Frontal cortex (tissue), 4 donors: ENCODE data around the gene PDE4D. TPM values are rescaled to one million over a fixed set of nuclear protein-coding genes. Genes with fewer than 3 reads are reported as not detected.
"Not testable (repeated sequence)": the region's sequence is repeated elsewhere in the genome, so short reads cannot be mapped to it uniquely, and the experiment has no call there.

ENCODE experiments used
- DNase-seq, 2 donors: peaks; one replicate each; pipeline ENCODE4 v3.0.0; 2012; ENCODE audit warnings: low spot score in 2 of 2
- FAIRE-seq: peaks from 2 replicates; lab custom pipeline; 2012; peaks lifted over from hg19 to GRCh38; lab: Jason Lieb, UNC
- total RNA-seq: library from RNA; depleted of rRNA; stranded (reverse); fragments of >200 nt; gene quantifications from one replicate; pipeline ENCODE4 v1.2.3, GENCODE V29; 2014
- donor health status: control.
- donor health status: control.
- donor health status: control.

Gene PDE4D
- total RNA-seq, 1 donor from 2014 or later, result 210 TPM

DNA sequence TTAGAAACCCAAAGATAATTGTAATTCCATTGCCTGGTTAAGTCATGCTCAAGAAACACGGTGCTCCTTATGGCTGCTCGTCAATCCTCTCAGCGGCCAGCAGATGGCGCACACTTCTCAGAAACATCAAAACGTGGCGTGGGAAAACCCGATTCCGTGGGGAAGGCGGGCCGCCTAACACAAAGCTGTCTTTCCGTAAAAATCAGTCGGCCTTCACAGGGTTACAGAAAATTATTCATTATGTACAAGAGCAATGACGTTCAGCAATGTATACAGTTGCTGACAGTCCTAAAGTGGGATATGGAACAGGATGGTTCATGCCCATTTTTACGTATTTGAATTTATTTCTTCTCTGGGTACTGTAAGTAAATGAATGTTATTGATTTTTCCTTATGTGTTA, 83.5 kb downstream of the PDE4D start:
- DNase-seq, result peak; percentile 22 to 51
- FAIRE-seq, result peak; percentile 34

DNA sequence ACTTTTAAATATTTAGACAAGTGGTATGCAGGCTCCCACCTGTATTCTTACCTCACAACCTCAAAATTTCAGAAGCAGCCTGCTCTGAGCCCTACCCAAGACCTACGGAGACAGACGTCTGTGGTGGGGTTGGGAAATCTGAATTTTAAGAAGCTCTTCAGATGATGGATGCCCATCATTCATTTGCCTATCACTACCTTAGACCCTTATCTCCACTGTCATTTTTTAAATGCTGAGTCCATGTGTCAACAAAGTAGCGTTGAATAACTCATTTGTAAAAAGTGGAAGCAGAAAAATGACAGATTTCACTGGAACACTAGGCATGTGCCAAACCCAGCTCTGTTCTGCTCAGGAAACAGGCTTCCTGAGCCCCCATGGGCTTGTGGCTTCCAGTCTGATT, 85.7 kb downstream of the PDE4D start:
- FAIRE-seq, result no peak

DNA sequence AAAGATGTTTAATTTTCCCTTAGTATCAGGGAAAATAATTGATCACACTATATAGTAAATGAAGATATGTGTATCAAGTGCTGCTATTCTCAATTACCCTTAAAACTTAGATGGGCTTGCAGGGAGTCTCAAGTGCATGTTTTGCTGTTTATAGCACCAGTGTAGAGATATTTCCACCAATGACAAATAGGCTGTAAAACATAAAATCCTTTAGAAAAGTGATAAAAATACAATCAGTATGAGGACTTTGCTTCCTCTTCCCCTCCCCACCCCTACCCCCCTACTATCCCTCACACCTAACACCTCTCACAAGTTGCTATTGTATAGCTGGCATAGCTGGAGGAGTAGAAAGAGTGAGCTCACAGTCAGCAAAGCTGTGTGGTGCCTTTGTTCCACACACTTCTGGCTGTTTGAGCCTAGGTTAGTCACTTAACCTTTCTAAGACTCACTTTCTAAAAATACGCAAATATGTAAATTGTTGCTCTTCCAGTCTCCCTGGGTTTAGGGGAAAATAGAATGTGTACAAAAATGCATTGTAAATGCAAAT, 93.1 kb downstream of the PDE4D start:
- FAIRE-seq (no peak), DNase-seq (no peak)

More for the DNA sequence above, 85.7 kb downstream of the PDE4D start:
- DNase-seq, result no peak

DNA sequence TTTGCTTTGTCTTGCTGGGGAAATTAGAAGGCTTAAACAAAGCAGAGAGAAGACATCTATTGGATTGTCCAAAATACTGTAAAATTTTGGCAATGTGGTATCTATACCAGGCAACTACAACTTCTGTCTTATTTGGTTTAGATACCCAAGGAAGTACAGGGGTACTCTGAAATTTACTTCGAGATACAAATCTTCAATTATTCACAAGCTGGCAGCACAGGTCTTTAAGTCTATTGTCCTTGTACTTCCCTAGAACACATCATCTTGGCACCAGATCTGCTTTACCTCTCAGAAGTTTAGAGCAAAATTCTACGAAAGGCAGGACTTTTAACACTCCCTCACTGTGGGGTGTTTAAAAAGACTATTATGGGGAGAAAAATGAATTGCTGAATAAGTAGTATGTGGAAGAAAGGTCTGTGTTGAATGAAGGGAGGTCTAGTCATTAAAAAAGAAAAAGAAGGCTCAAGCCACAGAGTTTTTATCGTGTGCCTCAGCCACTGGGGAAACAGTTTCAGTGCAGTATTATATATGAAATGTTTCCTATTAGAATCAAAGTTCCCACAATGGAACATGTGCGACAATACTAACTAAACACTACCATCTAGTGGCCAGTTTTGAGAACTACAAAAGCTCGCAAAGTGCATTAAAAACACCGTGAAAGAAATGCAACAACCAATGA, 93.7 kb downstream of the PDE4D start:
- DNase-seq (peak in 1 of 2 donors; percentile 24), FAIRE-seq (peak; percentile 97)

DNA sequence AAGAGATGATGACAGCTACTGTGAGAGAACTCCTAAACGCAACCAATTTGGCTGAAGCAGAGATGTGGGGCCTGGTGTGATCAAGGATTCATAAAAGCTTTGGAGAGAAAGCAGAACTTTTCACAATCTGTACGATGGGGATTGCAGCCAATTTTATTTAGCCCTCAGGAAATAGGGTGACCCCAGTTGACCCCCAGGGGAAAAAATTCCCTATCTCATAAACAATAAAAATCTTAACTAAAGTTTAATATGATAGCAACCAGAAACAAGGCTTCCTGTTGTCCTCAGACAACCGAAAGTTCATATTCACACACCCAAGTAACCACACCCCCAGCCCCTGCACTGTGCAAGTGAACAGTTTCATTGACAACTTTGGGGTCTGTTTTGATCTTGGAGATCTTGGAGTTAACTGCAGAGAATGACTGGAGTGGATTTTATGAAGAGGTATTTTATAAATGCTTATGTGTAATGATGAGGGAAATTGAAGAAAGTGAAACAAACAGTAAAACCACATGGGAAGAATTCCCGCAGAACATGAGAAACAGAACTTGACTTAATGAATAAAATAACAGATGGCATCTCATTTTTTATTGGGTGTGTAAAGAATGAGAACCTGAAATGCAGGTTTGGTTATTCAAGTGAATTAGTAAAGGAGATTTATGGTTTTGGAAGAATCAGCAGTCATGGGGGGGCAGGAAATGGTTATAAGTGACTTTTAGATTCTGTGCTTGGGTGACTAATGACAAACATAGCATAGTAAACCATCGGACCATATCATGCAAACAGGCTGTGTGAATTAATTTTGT, 94.5 kb downstream of the PDE4D start:
- no peak for DNase-seq
- FAIRE-seq, result no peak

DNA sequence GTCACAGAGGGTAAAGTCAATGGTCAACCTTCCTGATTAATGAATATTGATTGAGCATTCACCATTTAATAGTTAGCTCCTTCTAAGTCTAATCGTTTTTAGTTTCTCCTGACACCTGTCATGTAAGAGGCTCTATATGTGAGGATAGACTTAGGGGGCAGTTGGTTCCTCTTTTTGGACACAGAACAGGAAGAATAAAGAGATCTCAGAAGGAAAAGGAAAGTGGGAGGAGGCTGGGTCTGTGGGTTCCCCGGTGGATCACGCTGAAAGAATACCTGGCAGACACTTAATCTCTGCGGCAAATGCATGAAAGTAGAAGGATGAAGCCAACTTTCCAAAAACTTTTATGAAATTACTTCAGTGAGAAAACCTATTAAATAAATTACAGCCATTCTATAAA, 98.4 kb downstream of the PDE4D start:
- no peak for DNase-seq
- FAIRE-seq, result no peak

DNA sequence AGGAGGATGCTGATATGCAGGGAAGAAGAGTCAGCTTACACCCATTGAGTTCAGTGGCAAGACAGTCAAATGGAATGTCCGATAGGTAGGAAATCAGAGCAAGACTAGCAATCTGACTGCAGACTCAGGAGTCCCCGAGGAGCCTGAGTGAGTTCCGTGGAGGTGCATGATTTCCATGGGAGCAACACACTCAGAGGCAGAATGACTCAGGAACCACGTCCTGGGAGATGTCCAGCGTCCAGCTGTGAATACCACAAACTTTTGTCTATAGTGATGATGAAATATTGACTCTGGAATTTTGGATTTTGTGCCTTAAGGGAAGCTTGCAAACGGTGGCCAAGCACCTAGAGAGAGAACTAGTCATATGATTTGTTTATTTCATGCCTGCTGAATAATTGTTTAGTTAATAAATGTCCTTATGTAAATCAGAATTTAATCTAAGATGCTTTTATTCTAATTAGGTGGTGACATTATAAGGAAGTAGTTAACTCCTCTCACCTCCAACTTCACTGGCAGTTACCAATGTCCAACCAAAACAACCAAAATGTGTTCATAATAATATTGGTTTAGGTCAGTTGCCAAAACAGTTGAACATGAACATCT, 100.4 kb downstream of the PDE4D start:
- FAIRE-seq, result no peak
- DNase-seq, result no peak

DNA sequence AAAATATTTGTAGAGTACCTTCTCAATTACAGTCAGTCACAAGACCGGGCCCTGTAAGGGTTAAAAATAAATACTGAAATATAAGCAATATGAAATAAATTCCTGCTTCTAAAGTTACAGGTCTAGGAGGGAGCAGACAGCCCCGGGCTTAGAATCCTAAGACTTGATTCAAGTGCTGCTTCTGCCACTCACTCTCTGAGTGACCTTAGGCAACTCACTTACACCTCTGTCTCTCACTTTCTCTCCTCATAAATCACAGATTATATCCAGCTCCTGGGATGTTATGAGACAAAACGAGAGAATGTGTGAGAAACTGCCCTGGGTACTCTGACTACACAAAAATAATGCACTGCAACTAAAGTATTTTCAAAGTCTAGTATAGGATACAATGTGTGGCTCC, 101.9 kb downstream of the PDE4D start:
- DNase-seq (no peak), FAIRE-seq (no peak)

DNA sequence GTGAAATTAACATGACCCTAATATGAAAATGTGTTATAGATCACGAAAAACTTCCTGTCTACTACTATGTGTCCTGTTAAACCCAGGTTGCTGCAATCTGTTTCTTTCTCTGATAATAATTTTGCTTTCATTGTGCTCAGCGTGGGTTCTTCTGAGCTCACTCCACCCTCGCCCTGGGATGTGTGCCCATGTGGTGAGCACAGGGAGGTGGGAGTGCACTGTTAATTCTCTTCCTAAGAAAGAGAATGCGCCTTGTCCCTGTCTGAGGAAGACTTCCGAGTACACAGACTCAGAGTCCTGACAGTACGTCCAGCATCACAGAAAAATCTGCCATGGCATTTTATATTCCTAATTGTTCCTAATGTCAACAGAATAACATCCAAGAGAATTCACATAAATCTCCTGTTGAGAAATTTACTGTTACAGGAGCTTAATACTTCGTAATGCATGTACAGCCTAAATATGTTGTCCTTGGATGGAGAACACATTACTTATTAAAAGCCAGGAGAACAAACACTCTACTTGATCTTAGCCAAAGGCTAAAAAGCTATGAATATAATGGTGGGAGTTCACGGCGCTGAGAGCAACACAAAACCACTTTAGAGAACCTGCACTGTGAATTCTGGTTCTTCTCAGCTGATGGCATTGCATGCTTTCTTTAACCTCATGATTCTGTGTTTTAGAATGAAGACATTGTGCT, 102.6 kb downstream of the PDE4D start:
- no peak for FAIRE-seq
- no peak for DNase-seq

DNA sequence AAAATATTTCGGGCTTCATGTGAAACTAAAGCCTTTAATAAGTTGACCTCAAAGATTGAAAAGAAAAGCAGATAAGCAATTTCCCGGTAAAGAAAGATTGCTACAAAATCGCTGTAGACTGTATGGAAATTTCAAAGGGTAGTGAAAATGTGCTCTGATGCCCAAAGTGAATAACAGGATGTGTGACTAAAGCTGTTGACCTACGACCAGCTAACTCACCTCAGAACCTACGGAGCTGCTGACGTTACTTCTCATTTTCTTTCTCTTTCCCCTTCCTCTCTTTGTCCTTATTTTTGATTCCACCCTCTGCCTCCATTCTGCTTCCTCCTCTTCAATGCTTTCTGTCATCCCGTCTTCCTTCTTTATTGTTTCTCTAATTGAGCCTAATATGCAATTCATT, 103.2 kb downstream of the PDE4D start:
- no peak for DNase-seq
- FAIRE-seq, result no peak

DNA sequence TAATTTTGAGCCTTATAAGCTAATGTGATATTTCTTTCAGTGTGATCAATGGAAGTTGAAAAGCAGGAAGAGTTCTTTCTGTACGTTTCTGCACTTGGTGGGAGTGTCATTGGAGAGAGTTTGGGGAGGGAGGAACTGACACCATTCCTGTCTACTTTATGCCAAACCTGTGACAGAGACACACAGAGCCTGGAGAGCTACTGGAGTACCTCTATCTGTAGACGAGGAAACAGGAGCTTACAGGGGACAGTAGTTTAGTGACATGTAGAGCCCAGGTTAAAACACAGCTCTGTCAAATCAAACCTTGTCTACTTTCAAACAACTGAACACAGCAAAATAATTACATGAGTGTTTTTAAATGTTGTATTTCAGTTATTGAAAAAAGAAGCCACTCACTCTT, 103.6 kb downstream of the PDE4D start:
- FAIRE-seq (no peak), DNase-seq (no peak)

DNA sequence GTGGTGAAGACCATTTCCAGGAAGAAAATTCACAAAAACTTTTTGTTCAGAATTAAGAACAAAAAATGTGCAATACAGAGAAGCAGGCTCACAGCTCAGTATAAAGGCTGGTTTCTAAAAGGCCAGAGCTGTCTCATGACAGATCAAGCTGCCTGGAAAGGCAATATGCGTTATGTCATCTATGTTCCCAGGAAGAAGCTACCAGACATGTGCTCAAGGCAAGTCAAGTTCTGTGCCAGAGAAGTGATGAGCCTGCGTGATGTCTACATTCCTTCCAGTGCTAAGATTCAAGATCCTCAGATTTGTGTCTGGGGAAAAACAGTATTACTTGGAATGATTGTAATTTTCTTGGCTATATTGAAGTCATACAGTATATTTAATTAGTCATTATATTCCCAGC, 104.3 kb downstream of the PDE4D start:
- FAIRE-seq, result no peak

DNA sequence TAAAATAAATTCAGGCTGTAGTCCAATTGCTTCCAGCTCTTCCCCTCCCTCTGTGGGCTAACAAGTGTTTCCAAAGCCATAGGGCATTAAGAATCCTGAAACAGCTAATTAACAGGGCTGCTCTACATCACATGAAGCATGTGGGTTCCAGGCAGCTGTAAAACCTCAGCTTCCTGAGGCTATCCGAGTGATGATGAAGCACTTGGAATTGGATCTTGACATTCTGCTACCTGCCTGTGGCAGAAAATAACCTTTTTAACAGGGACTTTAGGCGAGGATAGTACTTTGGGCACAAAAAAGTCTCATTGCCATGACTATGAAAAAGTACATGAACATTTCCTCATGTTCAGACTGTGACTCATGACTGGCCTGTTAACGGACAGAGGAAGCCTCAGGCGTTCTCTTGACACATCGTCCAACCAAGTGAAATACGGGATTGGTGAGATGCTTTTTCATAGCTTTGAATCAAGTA, 107.2 kb downstream of the PDE4D start:
- DNase-seq (no peak), FAIRE-seq (no peak)

More for the DNA sequence above, 104.3 kb downstream of the PDE4D start:
- no peak for DNase-seq

DNA sequence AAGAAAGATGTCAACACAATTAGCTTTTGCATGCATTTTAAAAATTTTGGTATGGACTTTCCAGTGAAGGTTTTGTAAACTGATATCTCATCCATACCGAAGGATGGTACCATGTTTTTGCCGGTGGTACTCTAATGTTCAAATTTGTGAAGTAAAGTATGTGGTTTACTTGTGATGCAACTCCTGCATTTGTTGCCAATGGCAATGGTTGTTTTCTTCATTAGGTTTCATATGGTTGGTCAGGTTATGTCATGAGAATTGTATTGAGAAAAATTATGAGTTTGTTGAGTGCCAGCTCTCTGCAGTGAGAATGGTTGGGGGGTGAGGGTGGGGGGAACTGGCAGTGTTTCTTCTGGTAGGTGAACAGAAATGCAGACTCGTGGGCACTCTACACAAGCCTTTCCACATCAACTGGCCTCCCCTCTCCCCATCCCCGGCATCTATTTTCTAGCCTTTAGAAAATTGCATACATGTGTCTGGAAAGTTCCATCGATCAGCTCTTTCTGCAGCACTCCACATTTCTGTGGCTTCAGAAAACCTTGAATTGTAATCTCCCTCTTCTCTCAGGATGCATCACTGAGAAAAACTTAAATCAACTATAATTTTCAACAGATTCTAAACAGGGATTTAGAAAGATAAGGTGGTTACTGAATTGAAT, 107.7 kb downstream of the PDE4D start:
- DNase-seq (no peak), FAIRE-seq (no peak)

DNA sequence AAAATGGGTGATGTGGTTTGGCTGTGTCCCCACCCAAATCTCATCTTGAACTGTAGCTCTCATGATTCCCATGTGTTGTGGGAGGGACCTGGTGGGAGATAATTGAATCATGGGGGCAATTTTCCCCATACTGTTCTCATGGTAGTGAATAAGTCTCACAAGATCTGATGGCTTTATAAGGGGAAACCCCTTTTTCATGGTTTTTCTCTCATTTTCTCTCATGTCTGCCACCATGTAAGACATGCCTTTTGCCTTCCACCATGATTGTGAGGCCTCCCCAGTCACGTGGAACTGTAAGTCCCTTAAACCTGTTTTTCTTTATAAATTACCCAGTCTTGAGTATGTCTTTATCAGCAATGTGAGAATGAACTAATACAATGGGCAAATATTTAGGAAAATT, 108.8 kb downstream of the PDE4D start:
- FAIRE-seq, DNase-seq: not testable (repeated sequence)

DNA sequence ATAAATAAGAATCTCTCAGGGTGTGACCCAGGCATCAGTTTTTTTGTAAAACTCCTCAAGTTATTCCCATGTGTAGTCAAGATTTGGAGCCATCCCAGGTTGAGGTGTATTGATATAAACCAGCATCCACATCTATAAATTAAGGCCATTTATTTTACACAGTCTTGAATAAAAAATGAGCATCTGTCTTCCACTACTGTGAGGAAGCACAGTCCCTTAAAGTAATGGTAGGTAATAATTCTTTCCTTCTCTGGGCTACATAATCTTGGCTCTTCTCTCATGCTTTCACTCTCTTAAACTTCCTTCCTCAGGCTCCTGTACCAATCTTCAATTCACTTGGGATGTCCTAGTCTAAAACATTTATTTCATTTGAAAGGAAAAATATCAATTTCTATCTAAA, 110.3 kb downstream of the PDE4D start:
- FAIRE-seq (no peak), DNase-seq (no peak)

DNA sequence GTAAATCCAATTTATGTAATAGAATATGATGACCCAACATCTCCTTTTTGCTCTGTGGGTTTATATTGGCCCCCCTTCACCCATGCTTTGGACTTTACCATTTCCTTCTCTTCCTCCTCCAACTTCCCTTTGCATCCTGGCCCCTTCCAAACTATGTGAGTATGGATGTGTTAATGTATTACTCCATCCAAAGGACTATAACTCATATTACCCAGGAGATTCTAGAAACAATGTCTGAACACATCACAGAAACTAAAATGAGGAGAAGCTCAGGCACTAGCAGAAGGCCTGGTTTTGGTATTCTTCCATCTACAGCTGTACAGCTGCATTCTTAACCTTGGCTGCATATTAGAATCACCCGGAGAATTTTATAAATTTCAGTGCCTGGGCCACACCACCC, 110.7 kb downstream of the PDE4D start:
- DNase-seq (no peak), FAIRE-seq (no peak)

DNA sequence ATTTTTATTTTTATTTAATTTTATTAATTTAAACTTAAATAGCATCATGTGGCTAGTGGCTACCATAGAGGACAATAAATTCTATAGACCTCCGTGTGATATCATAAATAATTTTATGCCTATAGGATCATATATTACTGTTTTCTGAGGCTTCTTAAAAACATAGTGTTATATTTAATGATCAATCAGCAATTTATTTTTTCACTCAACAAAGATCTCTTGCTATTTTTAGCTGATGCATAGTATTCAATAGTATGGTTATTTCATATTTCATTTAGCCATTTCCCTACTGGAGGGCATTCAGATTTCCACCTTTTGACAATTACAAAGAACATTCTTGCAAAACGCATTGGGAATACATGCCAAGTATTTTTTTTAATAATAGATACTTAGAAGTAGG, 114.1 kb downstream of the PDE4D start:
- no peak for DNase-seq
- no peak for FAIRE-seq

DNA sequence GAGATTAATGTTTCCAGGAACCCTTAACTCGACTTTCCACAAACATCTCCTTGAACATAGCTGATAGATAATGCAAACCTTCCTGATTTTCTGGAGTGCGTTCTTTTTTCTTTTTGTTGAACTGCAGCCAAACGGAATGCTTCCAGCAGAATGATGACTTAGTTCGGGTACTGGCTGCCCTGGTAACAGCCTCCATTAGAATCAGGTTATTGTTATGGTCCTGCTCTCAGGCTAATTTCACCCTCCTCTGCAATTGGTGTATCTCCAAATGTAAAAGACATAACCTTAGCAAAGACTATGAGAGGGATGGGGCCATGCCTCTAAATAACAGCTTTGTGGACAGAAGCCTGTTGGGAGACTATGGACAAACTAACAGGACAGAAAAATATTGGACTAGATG, 116.5 kb downstream of the PDE4D start:
- no peak for DNase-seq
- FAIRE-seq, result no peak

DNA sequence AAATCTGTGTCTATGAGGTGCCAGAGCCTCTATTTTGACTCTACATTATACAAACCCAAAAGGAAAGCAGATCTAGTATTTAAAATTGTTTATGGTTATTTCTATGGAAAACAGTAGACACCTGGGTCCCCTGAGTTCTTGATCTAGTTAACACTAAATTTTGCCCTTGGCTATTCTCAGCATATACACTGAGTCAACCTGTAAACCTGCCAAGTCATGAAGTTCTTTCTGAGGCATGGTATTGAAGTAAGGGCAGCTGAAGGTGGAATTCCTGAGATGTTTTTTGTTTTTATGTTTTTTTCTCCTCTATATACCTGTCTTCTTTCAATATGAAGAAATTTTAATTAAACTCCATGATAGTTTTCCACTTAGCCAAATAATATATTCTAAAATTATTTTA, 120.2 kb downstream of the PDE4D start:
- no peak for DNase-seq
- FAIRE-seq, result no peak
